ENCODE data around the gene TMEM272. TPM values are rescaled to one million over a fixed set of nuclear protein-coding genes. Genes with fewer than 3 reads are reported as not detected.

The TMEM272 gene
- total RNA-seq, 1 experiment from 2014 or later: 0.10 TPM

- DNase-seq (ENCODE audit: low spot score): no peak
These were observed 51.3 kb downstream of the TMEM272 start for GRCh38 chr13:51793570-51794271.

GRCh38 chr13:51786425-51787265 is 58.3 kb downstream of the TMEM272 start:
- in situ Hi-C loops (cut with HindIII; ENCODE audit: low sequenced_read_pairs): no loop called here
- peak; percentile 74 for DNase-seq (ENCODE audit: low spot score)

More at GRCh38 chr13:51793570-51794271, 51.3 kb downstream of the TMEM272 start:
- in situ Hi-C loops (cut with HindIII; ENCODE audit: low sequenced_read_pairs): no loop called here

- in situ Hi-C loops (cut with HindIII; ENCODE audit: low sequenced_read_pairs): no loop called here
- DNase-seq (ENCODE audit: low spot score): peak; percentile 90
These were observed 59.1 kb downstream of the TMEM272 start for GRCh38 chr13:51785712-51786424.

- DNase-seq (ENCODE audit: low spot score): no peak
- in situ Hi-C loops (cut with HindIII; ENCODE audit: low sequenced_read_pairs): no loop called here
These were observed 60.9 kb downstream of the TMEM272 start for GRCh38 chr13:51784097-51784496.

GRCh38 chr13:51783428-51784094 is 61.4 kb downstream of the TMEM272 start:
- DNase-seq (ENCODE audit: low spot score): no peak
- in situ Hi-C loops (cut with HindIII; ENCODE audit: low sequenced_read_pairs): no loop called here

GRCh38 chr13:51782026-51782710 is 62.8 kb downstream of the TMEM272 start:
- no peak for DNase-seq (ENCODE audit: low spot score)
- in situ Hi-C loops (cut with HindIII; ENCODE audit: low sequenced_read_pairs): no loop called here

GRCh38 chr13:51781246-51782022 is 63.5 kb downstream of the TMEM272 start:
- in situ Hi-C loops (cut with HindIII; ENCODE audit: low sequenced_read_pairs): no loop called here
- no peak for DNase-seq (ENCODE audit: low spot score)

- no peak for DNase-seq (ENCODE audit: low spot score)
- in situ Hi-C loops (cut with HindIII; ENCODE audit: low sequenced_read_pairs): no loop called here
These were observed 64.9 kb downstream of the TMEM272 start for GRCh38 chr13:51780099-51780498.

GRCh38 chr13:51778392-51778791 is 66.6 kb downstream of the TMEM272 start:
- in situ Hi-C loops (cut with HindIII; ENCODE audit: low sequenced_read_pairs): no loop called here

GRCh38 chr13:51777921-51778320 is 67.1 kb downstream of the TMEM272 start:
- no peak for DNase-seq (ENCODE audit: low spot score)
- in situ Hi-C loops (cut with HindIII; ENCODE audit: low sequenced_read_pairs): no loop called here

More at GRCh38 chr13:51778392-51778791, 66.6 kb downstream of the TMEM272 start:
- peak; percentile 53 for DNase-seq (ENCODE audit: low spot score)

GRCh38 chr13:51776179-51776578 is 68.8 kb downstream of the TMEM272 start:
- in situ Hi-C loops (cut with HindIII; ENCODE audit: low sequenced_read_pairs): no loop called here
- DNase-seq (ENCODE audit: low spot score): no peak

GRCh38 chr13:51773515-51773914 is 71.5 kb downstream of the TMEM272 start:
- no peak for DNase-seq (ENCODE audit: low spot score)
- in situ Hi-C loops (cut with HindIII; ENCODE audit: low sequenced_read_pairs): no loop called here

- in situ Hi-C loops (cut with HindIII; ENCODE audit: low sequenced_read_pairs): no loop called here
- no peak for DNase-seq (ENCODE audit: low spot score)
These were observed 72.2 kb downstream of the TMEM272 start for GRCh38 chr13:51772781-51773180.

GRCh38 chr13:51772105-51772455 is 72.9 kb downstream of the TMEM272 start:
- DNase-seq (ENCODE audit: low spot score): no peak
- in situ Hi-C loops (cut with HindIII; ENCODE audit: low sequenced_read_pairs): no loop called here

GRCh38 chr13:51771418-51772104 is 73.4 kb downstream of the TMEM272 start:
- in situ Hi-C loops (cut with HindIII; ENCODE audit: low sequenced_read_pairs): no loop called here
- peak; percentile 85 for DNase-seq (ENCODE audit: low spot score)

GRCh38 chr13:51770681-51771417 is 74.1 kb downstream of the TMEM272 start:
- in situ Hi-C loops (cut with HindIII; ENCODE audit: low sequenced_read_pairs): no loop called here
- peak; percentile 71 for DNase-seq (ENCODE audit: low spot score)

- no peak for DNase-seq (ENCODE audit: low spot score)
- in situ Hi-C loops (cut with HindIII; ENCODE audit: low sequenced_read_pairs): no loop called here
These were observed 74.8 kb downstream of the TMEM272 start for GRCh38 chr13:51770160-51770559.
